GM12892 (cell line): ENCODE measurements around the gene MAB21L2.

Experiments
- POLR2A ChIP-seq: IDR thresholded peaks from 2 replicates; pipeline ENCODE4 v1.6.1; 2011; ENCODE audit warnings: low read depth, low read length, control low read depth
- POLR2AphosphoS5 ChIP-seq: IDR thresholded peaks from 2 replicates; pipeline ENCODE4 v1.6.1; 2011; ENCODE audit warnings: low read depth, low read length, control low read depth
- TAF1 ChIP-seq: IDR thresholded peaks from 2 replicates; pipeline ENCODE4 v1.6.1; 2011; ENCODE audit warnings: low read depth, mild to moderate bottlenecking, control low read depth, low read length, borderline replicate concordance

GRCh38 chr4:150541681-150542080, 40.3 kb upstream of the MAB21L2 start:
- TF ChIP-seq TAF1 (no peak), POLR2AphosphoS5 (no peak), POLR2A (no peak)
